GM12864 (cell line): ENCODE data around the gene FBN1.

Experiments
- DNase-seq: peaks from one replicate; pipeline ENCODE4 v3.0.0-alpha.2; 2011; ENCODE audit warnings: low read depth
- H3K4me3 ChIP-seq: 2 replicates; pipeline ENCODE4 v1.5.1; 2011; ENCODE audit warnings: mild to moderate bottlenecking, low read depth, low read length, control low read depth
- CTCF ChIP-seq: IDR thresholded peaks from 2 replicates; pipeline ENCODE4 v1.5.1; 2011; ENCODE audit warnings: low read depth, mild to moderate bottlenecking, moderate library complexity, low read length, control low read depth, inconsistent platforms; ENCODE audit errors: missing control alignments

FBN1 gene

GRCh38 chr15:48601095-48601494 lies 44.4 kb downstream of the FBN1 start:
- H3K4me3 ChIP-seq, result no peak overlapping the region
- TF ChIP-seq CTCF, result no peak
- DNase-seq, result no peak

GRCh38 chr15:48596841-48597240 lies 48.7 kb downstream of the FBN1 start:
- no peak for TF ChIP-seq CTCF
- H3K4me3 ChIP-seq, result no peak overlapping the region; the same call in 1 of the 2 replicates
- no peak for DNase-seq

- H3K4me3 ChIP-seq, result peak overlapping the region; percentile 30
- DNase-seq, result peak; percentile 31
- TF ChIP-seq CTCF, result no peak
These were observed 49.1 kb downstream of the FBN1 start for GRCh38 chr15:48596415-48596814.

- peak overlapping the region; percentile 30; the same call in 1 of the 2 replicates for H3K4me3 ChIP-seq
These were observed 49.5 kb downstream of the FBN1 start for GRCh38 chr15:48595981-48596380.

GRCh38 chr15:48592933-48593332 lies 52.6 kb downstream of the FBN1 start:
- TF ChIP-seq CTCF, result no peak
- no peak overlapping the region for H3K4me3 ChIP-seq
- DNase-seq, result no peak

More at GRCh38 chr15:48595981-48596380, 49.5 kb downstream of the FBN1 start:
- TF ChIP-seq CTCF, result no peak
- peak; percentile 29 for DNase-seq

- TF ChIP-seq CTCF, result no peak
- DNase-seq, result no peak
- no peak overlapping the region for H3K4me3 ChIP-seq
These were observed 53.2 kb downstream of the FBN1 start for GRCh38 chr15:48592221-48592731.

GRCh38 chr15:48590723-48591122 lies 54.8 kb downstream of the FBN1 start:
- H3K4me3 ChIP-seq, result no peak overlapping the region
- TF ChIP-seq CTCF, result no peak
- no peak for DNase-seq
